Keratinocyte (primary cell): ENCODE data around the gene ABCG1. TPM values are rescaled to one million over a fixed set of nuclear protein-coding genes. Genes with fewer than 3 reads are reported as not detected.

Experiments
- DNase-seq: peaks from one replicate; pipeline ENCODE4 v3.0.0-alpha.2; 2011; ENCODE audit warnings: low read depth, missing footprints, low spot score
- FAIRE-seq: peaks from 2 replicates; lab custom pipeline; 2011; peaks lifted over from hg19 to GRCh38; lab: Jason Lieb, UNC
- H2AFZ ChIP-seq: 2 replicates; pipeline ENCODE4 v1.6.0; 2012; ENCODE audit warnings: low read length, control low read depth, inconsistent platforms; ENCODE audit not compliant: control insufficient read depth
- H3K27ac ChIP-seq: 2 replicates; pipeline ENCODE4 v1.5.1; 2011; ENCODE audit warnings: low read length; ENCODE audit not compliant: control insufficient read depth, insufficient read depth
- H3K27me3 ChIP-seq: 3 replicates; pipeline ENCODE4 v1.6.0; 2011; ENCODE audit warnings: low read length; ENCODE audit not compliant: control insufficient read depth, insufficient read depth; ENCODE audit errors: extremely low read depth
- H3K36me3 ChIP-seq, 2 experiments: 2 replicates in 1 of 2; 3 replicates in 1 of 2; pipeline ENCODE4 v1.5.1; 2011; ENCODE audit warnings: low read length in 2 of 2, mild to moderate bottlenecking in 1 of 2; ENCODE audit not compliant: control insufficient read depth in 2 of 2, insufficient read depth in 2 of 2; ENCODE audit errors: extremely low read depth in 1 of 2
- H3K4me1 ChIP-seq: 3 replicates; pipeline ENCODE4 v1.5.1; 2011; ENCODE audit warnings: low read length; ENCODE audit not compliant: control insufficient read depth, insufficient read depth; ENCODE audit errors: extremely low read depth
- H3K4me2 ChIP-seq: 3 replicates; pipeline ENCODE4 v1.6.0; 2011; ENCODE audit warnings: low read depth, low read length; ENCODE audit not compliant: control insufficient read depth, insufficient read depth; ENCODE audit errors: extremely low read depth
- H3K4me3 ChIP-seq, 3 experiments: fragments of 200-600 bp in 1 of 3; sonication (generic) in 1 of 3; 2 replicates in 2 of 3; 3 replicates in 1 of 3; pipeline ENCODE4 v1.5.1; 2011 to 2016; ENCODE audit warnings: low read length in 3 of 3, mild to moderate bottlenecking in 3 of 3, control low read depth in 2 of 3, inconsistent platforms in 1 of 3, low read depth in 1 of 3, mixed read lengths in 1 of 3, mixed run types in 1 of 3, moderate library complexity in 1 of 3; ENCODE audit not compliant: control insufficient read depth in 2 of 3, insufficient read depth in 2 of 3; ENCODE audit errors: extremely low read depth in 1 of 3
- H3K79me2 ChIP-seq: 2 replicates; pipeline ENCODE4 v1.6.0; 2012; ENCODE audit warnings: low read length; ENCODE audit not compliant: control insufficient read depth, insufficient read depth
- H3K9ac ChIP-seq: 3 replicates; pipeline ENCODE4 v1.6.0; 2011; ENCODE audit warnings: low read length; ENCODE audit not compliant: control insufficient read depth, insufficient read depth; ENCODE audit errors: extremely low read depth
- H3K9me1 ChIP-seq: 3 replicates; pipeline ENCODE4 v1.6.0; 2011; ENCODE audit warnings: low read length; ENCODE audit not compliant: control insufficient read depth, insufficient read depth; ENCODE audit errors: extremely low read depth
- H3K9me3 ChIP-seq: 2 replicates; pipeline ENCODE4 v1.5.1; 2012; ENCODE audit warnings: low read depth, low read length; ENCODE audit not compliant: control insufficient read depth
- H4K20me1 ChIP-seq: 3 replicates; pipeline ENCODE4 v1.6.0; 2011; ENCODE audit warnings: low read length; ENCODE audit not compliant: control insufficient read depth, insufficient read depth; ENCODE audit errors: extremely low read depth
- EZH2 ChIP-seq: IDR thresholded peaks from one replicate; pipeline ENCODE4 v1.6.1; 2012; ENCODE audit warnings: inconsistent platforms, mild to moderate bottlenecking, low read length, moderate library complexity
- dilution Hi-C: fragments of 300-500 bp; cut with MboI; formaldehyde crosslinking; loops from one replicate; pipeline ENCODE4 v1.7.0; 2020; ENCODE audit warnings: low sequenced_read_pairs; ENCODE audit not compliant: extremely low pct_ligation_motif_present
- polyA plus RNA-seq, 5 experiments: library from polyadenylated mRNA; depleted of rRNA in 3 of 5; stranded (reverse) in 3 of 5; stranded (forward) in 1 of 5; unstranded in 1 of 5; fragments of >200 nt; gene quantifications; 1 replicate in 1 of 5; 2 replicates in 3 of 5; 3 replicates in 1 of 5; pipeline versions ENCODE4 v1.2.1 to v1.2.3, GENCODE V29; 2011 to 2012; ENCODE audit warnings: missing spikeins in 2 of 5, low read depth in 1 of 5, low replicate concordance in 1 of 5
- TF ChIP-seq, protein P1 (sequence below), 3 experiments: IDR thresholded peaks in 1 of 3; conservative IDR thresholded peaks in 1 of 3; optimal IDR thresholded peaks in 1 of 3; 2 replicates in 2 of 3; 3 replicates in 1 of 3; pipeline versions ENCODE3 to v1.5.1; 2011; ENCODE audit warnings: low read length in 3 of 3, mild to moderate bottlenecking in 3 of 3, moderate library complexity in 2 of 3, control low read depth in 1 of 3, inconsistent platforms in 1 of 3; ENCODE audit not compliant: insufficient read depth in 2 of 3; ENCODE audit errors: extremely low read depth in 1 of 3

ABCG1 gene
- polyA plus RNA-seq, 1 donor (not counting 4 experiments of a cell fraction or from before 2014, with no cell fraction given) = 3.3 TPM

DNA sequence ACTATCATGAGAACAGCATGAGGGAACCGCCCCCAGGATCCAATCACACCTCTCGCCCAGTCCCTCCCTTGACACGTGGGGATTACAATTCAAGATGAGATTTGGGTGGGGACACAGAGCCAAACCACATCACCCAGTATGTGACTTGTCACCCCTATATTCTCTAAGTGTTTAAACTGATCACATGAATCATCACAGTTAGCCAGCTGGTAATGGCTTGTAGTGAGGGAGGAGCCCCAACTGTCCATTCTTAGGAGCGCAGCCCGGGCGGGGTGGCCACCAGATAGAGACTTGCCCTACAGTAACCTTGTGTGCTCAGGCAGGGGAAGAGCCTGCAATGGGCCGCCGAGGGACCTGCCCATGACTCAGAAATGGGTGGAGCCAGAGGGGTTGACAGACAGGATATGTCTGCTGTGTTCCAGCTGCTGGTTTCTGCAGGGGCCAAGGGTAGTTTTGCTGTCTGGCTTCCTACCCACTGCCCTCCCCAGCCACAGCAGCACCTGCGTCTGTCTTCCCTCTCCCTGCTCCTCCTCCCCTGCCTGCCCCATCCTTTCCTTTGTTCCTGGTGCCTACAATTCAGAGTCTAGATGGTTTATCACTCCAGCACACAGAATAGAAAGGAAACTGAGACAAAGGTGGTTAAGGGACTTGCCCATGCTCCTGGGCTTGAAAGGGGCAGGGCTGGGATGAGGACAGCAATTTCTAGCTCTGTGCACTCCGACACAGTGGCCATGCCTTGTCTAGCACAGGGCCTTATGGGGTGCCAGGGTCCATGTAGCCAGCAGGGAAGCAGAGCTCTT, 9.2 kb downstream of the ABCG1 start:
- TF ChIP-seq EZH2 = no peak
- TF ChIP-seq, protein P1, sequence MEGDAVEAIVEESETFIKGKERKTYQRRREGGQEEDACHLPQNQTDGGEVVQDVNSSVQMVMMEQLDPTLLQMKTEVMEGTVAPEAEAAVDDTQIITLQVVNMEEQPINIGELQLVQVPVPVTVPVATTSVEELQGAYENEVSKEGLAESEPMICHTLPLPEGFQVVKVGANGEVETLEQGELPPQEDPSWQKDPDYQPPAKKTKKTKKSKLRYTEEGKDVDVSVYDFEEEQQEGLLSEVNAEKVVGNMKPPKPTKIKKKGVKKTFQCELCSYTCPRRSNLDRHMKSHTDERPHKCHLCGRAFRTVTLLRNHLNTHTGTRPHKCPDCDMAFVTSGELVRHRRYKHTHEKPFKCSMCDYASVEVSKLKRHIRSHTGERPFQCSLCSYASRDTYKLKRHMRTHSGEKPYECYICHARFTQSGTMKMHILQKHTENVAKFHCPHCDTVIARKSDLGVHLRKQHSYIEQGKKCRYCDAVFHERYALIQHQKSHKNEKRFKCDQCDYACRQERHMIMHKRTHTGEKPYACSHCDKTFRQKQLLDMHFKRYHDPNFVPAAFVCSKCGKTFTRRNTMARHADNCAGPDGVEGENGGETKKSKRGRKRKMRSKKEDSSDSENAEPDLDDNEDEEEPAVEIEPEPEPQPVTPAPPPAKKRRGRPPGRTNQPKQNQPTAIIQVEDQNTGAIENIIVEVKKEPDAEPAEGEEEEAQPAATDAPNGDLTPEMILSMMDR (optimal IDR thresholded peaks at IDR 0.05 in 1 of 3, IDR thresholded peaks at IDR 0.05 in 1 of 3, conservative IDR thresholded peaks at IDR 0.05 in 1 of 3; ENCODE audit: extremely low read depth in 1 of 3, insufficient read depth in 2 of 3, low read length in 3 of 3) = no peak
- Histone ChIP-seq H3K9me3 (no peaks in the 10 kb centered on the region), H3K27me3 (no peaks in the 10 kb centered on the region), H3K9me1 (peaks cover 3% of the 10 kb centered on the region), H3K4me3 (no peak overlapping the region), H3K9ac (peak overlapping the region; percentile 23), H2AFZ (peak overlapping the region; percentile 38), H4K20me1 (no peaks in the 10 kb centered on the region), H3K4me2 (peak overlapping the region; percentile 70), H3K4me1 (peaks cover 32% of the 10 kb centered on the region), H3K36me3 (no peaks in the 10 kb centered on the region), H3K27ac (peak overlapping the region; percentile 42), H3K79me2 (no peaks in the 10 kb centered on the region)
- DNase-seq (peak; percentile 71), FAIRE-seq (peak; percentile 87)
- dilution Hi-C loops = no loop called here

DNA sequence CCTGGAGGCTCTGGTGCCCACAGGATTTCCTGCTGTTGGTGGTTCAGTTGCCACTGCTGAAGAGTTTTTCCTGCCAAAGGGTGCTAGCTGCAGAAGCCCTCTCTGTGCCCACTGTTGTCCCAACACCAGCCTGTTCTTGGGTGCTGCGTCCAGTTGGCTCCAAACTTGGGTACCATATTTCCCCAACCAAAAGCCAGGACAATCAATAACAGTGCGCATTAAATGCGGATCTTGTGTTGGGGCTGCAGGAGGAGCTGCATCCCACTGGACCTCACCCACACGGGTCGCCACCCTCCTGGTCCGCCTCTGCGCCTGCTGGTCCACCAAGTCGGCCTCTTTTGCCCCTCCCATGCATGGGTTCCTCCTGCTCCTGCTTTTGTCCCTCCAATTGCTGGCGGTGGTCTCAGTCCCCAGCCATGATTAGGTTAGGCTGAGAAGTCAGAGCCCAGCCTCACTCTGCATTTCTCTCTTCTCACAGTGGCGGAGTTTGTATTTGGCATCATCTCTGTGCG, 9.8 kb downstream of the ABCG1 start:
- DNase-seq (no peak), FAIRE-seq (no peak)
- H3K27me3 ChIP-seq = no peaks in the 10 kb centered on the region
- H4K20me1 ChIP-seq = no peaks in the 10 kb centered on the region
- H3K4me1 ChIP-seq = peaks cover 39% of the 10 kb centered on the region
- no peak overlapping the region for H3K9ac ChIP-seq
- dilution Hi-C loops = no loop called here
- H3K4me2 ChIP-seq = peak overlapping the region; percentile 70
- H3K4me3 ChIP-seq = no peak overlapping the region
- no peak overlapping the region for H2AFZ ChIP-seq
- TF ChIP-seq, protein P1 (optimal IDR thresholded peaks at IDR 0.05 in 1 of 3, IDR thresholded peaks at IDR 0.05 in 1 of 3, conservative IDR thresholded peaks at IDR 0.05 in 1 of 3; ENCODE audit: extremely low read depth in 1 of 3, insufficient read depth in 2 of 3, low read length in 3 of 3) = no peak
- TF ChIP-seq EZH2 = no peak
- H3K9me3 ChIP-seq = no peaks in the 10 kb centered on the region
- peak overlapping the region; percentile 38 for H3K27ac ChIP-seq
- H3K36me3 ChIP-seq = no peaks in the 10 kb centered on the region
- H3K9me1 ChIP-seq = peaks cover 3% of the 10 kb centered on the region
- H3K79me2 ChIP-seq = no peaks in the 10 kb centered on the region
